ENCODE results near the gene GPM6B.

Gene GPM6B

DNA sequence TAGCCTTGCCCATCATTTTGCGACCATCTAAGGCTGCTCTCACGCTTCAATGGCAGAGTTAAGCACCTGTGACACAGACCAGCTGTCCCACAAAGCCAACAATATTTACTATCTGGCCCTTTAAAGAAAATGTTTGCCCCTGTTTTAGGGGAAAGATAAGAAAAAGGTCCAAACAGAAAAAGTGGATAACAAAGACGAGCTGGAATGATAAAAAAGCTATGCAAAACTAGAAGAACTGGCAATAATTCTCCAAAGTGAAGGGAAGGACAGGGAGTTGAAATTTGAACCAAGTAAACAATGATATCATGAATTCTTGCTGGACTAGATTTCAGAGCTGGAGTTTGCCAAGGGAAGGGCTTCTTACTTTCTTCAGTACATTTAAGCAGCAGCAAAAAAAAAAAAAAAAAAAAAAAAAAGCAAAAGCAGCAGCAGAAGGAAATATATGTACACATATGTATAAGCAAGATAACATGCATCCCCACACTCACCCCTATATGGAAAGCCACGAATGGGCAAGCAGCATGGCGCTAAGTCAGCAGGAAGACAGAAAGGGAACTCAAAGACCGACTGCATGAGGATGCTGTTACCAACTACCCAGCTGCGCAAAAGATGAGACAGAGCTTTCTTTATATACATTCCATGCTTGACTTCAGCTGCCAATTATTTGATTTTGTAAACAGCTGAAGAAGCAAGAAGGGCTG, 94.9 kb downstream of the GPM6B start:
- DNase-seq = no peak

DNA sequence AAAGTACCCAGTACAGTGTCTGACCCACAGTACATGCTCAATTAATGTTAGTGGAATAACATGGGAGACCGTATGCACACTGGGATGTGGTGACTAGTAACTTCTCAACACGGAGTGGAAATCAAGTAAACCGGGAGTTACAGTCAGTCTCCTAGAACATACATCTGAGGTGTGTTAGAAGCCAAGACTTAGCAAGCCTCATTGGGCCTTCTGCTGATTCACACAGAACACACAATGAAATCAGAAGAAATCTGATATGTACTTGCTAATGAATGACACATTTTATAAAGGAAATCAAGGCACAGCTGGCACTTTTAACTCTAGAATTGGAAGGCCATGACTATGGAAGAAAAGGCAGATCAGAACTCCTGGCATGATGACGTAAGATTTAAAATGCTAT, 95.5 kb downstream of the GPM6B start:
- no peak for DNase-seq
